DOHH2 (cell line): Measurements from ENCODE around the gene C14orf180.

Source experiments
- H3F3A ChIP-seq: fragments of 200-600 bp; sonication (generic), shearing (Covaris generic); 2 replicates; pipeline ENCODE4 v1.6.0; 2016; ENCODE audit warnings: antibody characterized with exemption, mild to moderate bottlenecking; ENCODE audit not compliant: control insufficient read depth, insufficient read depth
- H3K27ac ChIP-seq: fragments of 200-600 bp; sonication (generic); 2 replicates; pipeline ENCODE4 v1.5.1; 2014; ENCODE audit warnings: low read depth, mild to moderate bottlenecking, low read length, moderate library complexity
- H3K27me3 ChIP-seq: fragments of 200-600 bp; sonication (generic); 2 replicates; pipeline ENCODE4 v1.6.1; 2014; ENCODE audit warnings: mild to moderate bottlenecking, low read length, mixed read lengths; ENCODE audit not compliant: control insufficient read depth
- H3K36me3 ChIP-seq: fragments of 200-600 bp; sonication (generic); 2 replicates; pipeline ENCODE4 v1.6.1; 2014; ENCODE audit warnings: mild to moderate bottlenecking, low read length, moderate library complexity, mixed read lengths; ENCODE audit not compliant: control insufficient read depth
- H3K4me1 ChIP-seq: fragments of 200-600 bp; sonication (generic); 2 replicates; pipeline ENCODE4 v1.6.1; 2014; ENCODE audit warnings: mild to moderate bottlenecking, low read length, mixed read lengths; ENCODE audit not compliant: control insufficient read depth
- H3K4me2 ChIP-seq: fragments of 200-600 bp; sonication (generic); 2 replicates; pipeline ENCODE4 v1.6.0; 2014; ENCODE audit warnings: mild to moderate bottlenecking, low read length, moderate library complexity
- H3K4me3 ChIP-seq: fragments of 200-600 bp; sonication (generic); 2 replicates; pipeline ENCODE4 v1.5.1; 2014; ENCODE audit warnings: mild to moderate bottlenecking, low read length, mixed read lengths
- H3K79me2 ChIP-seq: fragments of 200-600 bp; sonication (generic); 2 replicates; pipeline ENCODE4 v1.6.1; 2014; ENCODE audit warnings: mild to moderate bottlenecking, low read length, mixed read lengths; ENCODE audit not compliant: control insufficient read depth
- H3K9me2 ChIP-seq: fragments of 200-600 bp; sonication (generic); replicated peaks from 2 replicates; pipeline ENCODE4 v1.6.1; 2014; ENCODE audit warnings: mild to moderate bottlenecking, low read length, mixed read lengths; ENCODE audit not compliant: control insufficient read depth
- H3K9me3 ChIP-seq: fragments of 200-600 bp; sonication (generic); 2 replicates; pipeline ENCODE4 v1.6.1; 2014; ENCODE audit warnings: antibody characterized with exemption, low read length, mixed read lengths; ENCODE audit not compliant: control insufficient read depth, insufficient read depth
- H4K20me1 ChIP-seq: fragments of 200-600 bp; sonication (generic); 2 replicates; pipeline ENCODE4 v1.6.0; 2014; ENCODE audit warnings: low read depth, mild to moderate bottlenecking, antibody characterized with exemption, low read length, moderate library complexity; ENCODE audit not compliant: control insufficient read depth, insufficient read depth
- EZH2phosphoT487 ChIP-seq: fragments of 200-600 bp; sonication (generic); IDR thresholded peaks from 2 replicates; pipeline ENCODE4 v1.6.1; 2017; ENCODE audit warnings: borderline replicate concordance, mild to moderate bottlenecking, antibody characterized with exemption, low read length, moderate library complexity, mixed read lengths
- TF ChIP-seq, protein P1 (sequence below): fragments of 200-600 bp; sonication (generic); IDR thresholded peaks from one replicate; pipeline ENCODE4 v1.5.1; 2014; ENCODE audit warnings: antibody characterized with exemption, mild to moderate bottlenecking, low read depth, low read length; ENCODE audit not compliant: poor library complexity, severe bottlenecking

C14orf180 gene

GRCh38 chr14:104610749-104611310 lies 31.3 kb downstream of the C14orf180 start:
- H3K36me3 ChIP-seq, result no peaks in the 10 kb centered on the region
- no peak overlapping the region for H3K4me2 ChIP-seq
- no peaks in the 10 kb centered on the region for H3F3A ChIP-seq
- no peaks in the 10 kb centered on the region for H3K9me3 ChIP-seq
- peaks cover 2% of the 10 kb centered on the region; the same call in 1 of the 2 replicates for H3K27me3 ChIP-seq
- no peak overlapping the region for H3K4me3 ChIP-seq
- TF ChIP-seq EZH2phosphoT487, result no peak
- TF ChIP-seq, protein P1, sequence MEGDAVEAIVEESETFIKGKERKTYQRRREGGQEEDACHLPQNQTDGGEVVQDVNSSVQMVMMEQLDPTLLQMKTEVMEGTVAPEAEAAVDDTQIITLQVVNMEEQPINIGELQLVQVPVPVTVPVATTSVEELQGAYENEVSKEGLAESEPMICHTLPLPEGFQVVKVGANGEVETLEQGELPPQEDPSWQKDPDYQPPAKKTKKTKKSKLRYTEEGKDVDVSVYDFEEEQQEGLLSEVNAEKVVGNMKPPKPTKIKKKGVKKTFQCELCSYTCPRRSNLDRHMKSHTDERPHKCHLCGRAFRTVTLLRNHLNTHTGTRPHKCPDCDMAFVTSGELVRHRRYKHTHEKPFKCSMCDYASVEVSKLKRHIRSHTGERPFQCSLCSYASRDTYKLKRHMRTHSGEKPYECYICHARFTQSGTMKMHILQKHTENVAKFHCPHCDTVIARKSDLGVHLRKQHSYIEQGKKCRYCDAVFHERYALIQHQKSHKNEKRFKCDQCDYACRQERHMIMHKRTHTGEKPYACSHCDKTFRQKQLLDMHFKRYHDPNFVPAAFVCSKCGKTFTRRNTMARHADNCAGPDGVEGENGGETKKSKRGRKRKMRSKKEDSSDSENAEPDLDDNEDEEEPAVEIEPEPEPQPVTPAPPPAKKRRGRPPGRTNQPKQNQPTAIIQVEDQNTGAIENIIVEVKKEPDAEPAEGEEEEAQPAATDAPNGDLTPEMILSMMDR, result no peak
- H4K20me1 ChIP-seq, result no peaks in the 10 kb centered on the region
- H3K27ac ChIP-seq, result no peak overlapping the region
- H3K79me2 ChIP-seq, result no peaks in the 10 kb centered on the region
- H3K9me2 ChIP-seq, result no peaks in the 10 kb centered on the region
- no peaks in the 10 kb centered on the region for H3K4me1 ChIP-seq

- Histone ChIP-seq H3K9me2 (no peaks in the 10 kb centered on the region), H3K4me2 (no peak overlapping the region), H3K27me3 (peaks cover 2% of the 10 kb centered on the region; the same call in 1 of the 2 replicates), H3K4me3 (no peak overlapping the region), H3K9me3 (no peaks in the 10 kb centered on the region), H3K4me1 (no peaks in the 10 kb centered on the region), H3F3A (no peaks in the 10 kb centered on the region), H3K79me2 (no peaks in the 10 kb centered on the region), H4K20me1 (no peaks in the 10 kb centered on the region), H3K27ac (no peak overlapping the region), H3K36me3 (no peaks in the 10 kb centered on the region)
- TF ChIP-seq EZH2phosphoT487, result no peak
- TF ChIP-seq, protein P1, result no peak
These were observed 32.3 kb downstream of the C14orf180 start for GRCh38 chr14:104611881-104612280.

- no peaks in the 10 kb centered on the region for H3F3A ChIP-seq
- H3K4me1 ChIP-seq, result no peaks in the 10 kb centered on the region
- H3K4me3 ChIP-seq, result no peak overlapping the region
These were observed 34.7 kb downstream of the C14orf180 start for GRCh38 chr14:104614126-104614812.

More at GRCh38 chr14:104614126-104614812, 34.7 kb downstream of the C14orf180 start:
- Histone ChIP-seq H3K4me2 (no peak overlapping the region), H3K9me3 (no peaks in the 10 kb centered on the region), H3K36me3 (no peaks in the 10 kb centered on the region), H3K27ac (no peak overlapping the region), H3K27me3 (peaks cover 2% of the 10 kb centered on the region; the same call in 1 of the 2 replicates), H3K79me2 (no peaks in the 10 kb centered on the region), H3K9me2 (no peaks in the 10 kb centered on the region), H4K20me1 (no peaks in the 10 kb centered on the region)
- TF ChIP-seq, protein P1, result no peak
- no peak for TF ChIP-seq EZH2phosphoT487
